K562 (cell line): Measurements from ENCODE around the gene ERBB4.

Source experiments
- ZNF124 ChIP-seq: sonication (generic); formaldehyde crosslinking; IDR thresholded peaks from 2 replicates; pipeline ENCODE4 v1.8.1; 2022; ENCODE audit warnings: missing genetic modification reagents
- ZNF23 ChIP-seq: fragments of 250-450 bp; sonication (Bioruptor Pico); IDR thresholded peaks from 2 replicates; pipeline ENCODE4 v1.4.0; 2020; ENCODE audit warnings: mild to moderate bottlenecking

DNA sequence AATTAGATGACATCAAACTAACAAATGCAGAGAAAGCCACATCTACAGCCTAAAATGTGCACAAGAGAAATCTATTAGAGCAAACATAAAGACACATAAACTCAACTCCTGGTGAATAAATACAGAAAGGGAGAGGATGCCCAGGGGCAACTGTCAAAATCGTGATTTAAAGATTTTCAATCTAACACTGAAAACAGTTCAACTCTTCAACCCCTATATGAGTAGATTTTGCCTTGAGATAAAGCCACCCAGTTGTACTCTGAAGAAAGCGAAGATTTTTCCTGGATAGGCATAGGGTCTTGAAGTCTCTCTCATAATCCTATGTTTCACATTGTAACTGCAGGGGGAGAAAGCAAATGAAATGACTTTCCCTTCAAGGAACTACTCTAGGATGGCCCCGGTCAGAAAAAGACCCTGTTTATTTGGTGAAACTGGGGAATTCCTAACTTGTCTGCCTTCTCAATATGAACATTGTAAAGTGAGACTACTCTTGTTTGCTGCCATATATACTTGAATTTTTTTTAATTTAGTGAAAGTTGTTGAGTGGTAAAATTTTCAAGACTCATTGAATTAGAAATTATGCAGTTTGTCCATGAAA lies 226.7 kb downstream of the ERBB4 start:
- TF ChIP-seq ZNF23 (CRISPR knock-in tag) (no peak), ZNF124 (no peak)
